ENCODE measurements around the gene ATG2A.

ATG2A gene

DNA sequence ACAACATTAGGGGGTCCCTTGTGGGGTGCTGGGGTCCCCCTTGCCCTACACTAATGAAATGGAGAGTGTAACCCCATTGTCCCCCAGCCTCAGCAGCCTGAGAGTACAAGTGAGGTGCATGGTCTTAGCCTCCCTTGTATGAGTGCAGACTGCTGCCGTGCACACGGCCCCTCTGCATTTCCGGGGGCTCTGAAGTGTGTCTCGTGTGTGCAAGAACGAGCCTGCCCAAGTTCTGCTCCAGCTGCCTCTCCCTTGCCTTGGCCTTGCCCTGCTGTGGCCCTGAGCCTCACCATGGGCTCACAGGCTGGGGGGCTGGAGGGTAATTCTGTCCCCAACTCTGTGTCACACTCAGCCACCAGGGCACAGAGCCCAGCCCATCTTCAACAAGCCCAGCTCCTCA, 33.4 kb downstream of the ATG2A start:
- no peak for FAIRE-seq

GRCh38 chr11:64882243-64882642, 34.8 kb downstream of the ATG2A start:
- FAIRE-seq = no peak

DNA sequence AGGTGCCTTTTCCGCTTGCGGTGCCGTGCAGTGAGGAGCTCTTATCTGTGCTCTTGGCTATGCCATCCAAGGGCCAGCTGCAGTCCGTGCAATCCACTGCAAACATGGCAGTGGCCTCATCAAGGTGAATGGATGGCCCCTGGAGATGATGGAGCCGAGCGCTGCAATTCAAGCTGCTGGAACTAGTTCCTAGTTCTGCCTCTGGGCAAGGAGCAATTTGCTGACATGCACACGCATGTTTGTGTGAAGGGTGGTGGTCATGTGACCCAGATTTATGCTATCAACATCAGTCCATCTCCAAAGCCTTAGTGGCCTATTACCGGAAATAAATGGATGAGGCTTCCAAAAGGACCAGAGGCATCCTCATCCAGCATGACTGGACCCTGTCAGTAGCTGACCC, 35.5 kb downstream of the ATG2A start:
- no peak for FAIRE-seq

GRCh38 chr11:64880240-64881001, 36.6 kb downstream of the ATG2A start:
- FAIRE-seq = no peak

DNA sequence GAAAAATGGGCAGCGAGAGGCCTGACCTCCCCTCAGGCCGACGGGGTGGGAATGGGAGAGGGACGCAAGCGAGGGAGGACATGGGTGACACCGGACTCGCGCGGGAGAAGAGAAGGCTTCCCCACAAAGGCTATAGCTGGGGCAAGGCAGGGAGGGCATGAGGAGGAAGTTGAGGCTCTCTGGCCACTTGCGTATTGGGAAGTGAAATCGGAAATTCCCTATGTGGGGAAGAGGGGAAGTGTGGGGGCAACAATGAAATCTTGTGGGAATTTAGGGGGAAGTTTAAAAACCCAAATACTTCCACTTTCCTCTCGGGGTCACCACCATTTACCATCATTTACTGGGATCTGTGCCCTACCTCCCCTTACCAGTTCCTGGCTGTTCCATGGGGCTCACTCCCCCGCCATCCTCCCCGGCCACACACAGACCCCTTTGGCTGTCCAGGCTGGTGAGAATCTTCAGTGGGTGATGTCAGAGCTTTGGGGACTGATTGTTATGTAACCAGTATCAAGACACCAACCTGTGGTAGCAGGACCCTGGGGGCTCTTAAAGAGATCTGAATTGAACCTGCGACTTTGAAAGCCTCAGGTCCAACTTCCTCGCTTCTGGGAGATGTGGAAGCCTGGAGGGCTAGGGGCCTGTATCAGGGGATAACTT, 37.6 kb downstream of the ATG2A start:
- no peak for FAIRE-seq

DNA sequence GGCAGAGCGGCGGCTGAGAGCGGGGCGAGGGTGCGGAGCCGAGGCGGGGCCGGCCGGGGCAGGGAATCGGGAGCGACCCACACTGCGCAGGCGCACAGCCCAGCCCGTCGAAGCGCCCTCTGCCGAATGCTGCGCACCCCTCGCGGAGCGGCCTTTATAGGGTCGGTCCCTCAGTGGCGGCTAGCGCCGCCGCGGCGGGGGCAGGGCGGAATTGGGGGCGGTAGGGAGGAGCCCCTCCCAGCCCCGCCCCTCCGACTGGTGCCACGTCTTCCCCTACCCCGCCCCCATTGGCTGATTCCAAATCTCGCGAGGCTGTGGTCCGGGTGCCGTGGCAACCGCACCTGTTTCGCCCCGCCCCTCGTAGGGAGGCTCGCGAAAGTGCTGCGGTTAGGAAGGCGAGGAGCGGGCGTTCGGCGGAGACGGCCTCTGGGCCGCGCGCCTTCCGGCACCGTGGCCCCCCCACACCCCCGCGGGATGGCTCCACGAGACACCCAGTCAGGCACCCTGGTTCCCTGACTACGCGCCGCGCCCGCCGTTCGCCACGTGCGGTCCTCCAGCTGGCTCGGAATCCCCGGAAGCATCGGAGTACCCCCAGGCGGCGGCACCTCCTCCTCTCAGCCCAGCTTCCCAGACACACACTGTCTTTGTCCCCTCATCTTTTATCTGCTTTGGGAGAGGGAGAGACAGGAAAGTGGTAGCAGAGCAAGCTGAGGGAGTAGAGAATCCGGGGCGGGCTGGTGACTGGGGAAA, 38.3 kb downstream of the ATG2A start, which contains the start of gene EHD1:
Gene EHD1 (minus strand): TSS at position 128 of the 750 bp plus-strand sequence. CDS start 157 bp downstream, outside the sequence.
- peak; percentile 56 for FAIRE-seq

- FAIRE-seq = no peak
Measured at GRCh38 chr11:64878223-64878493, 38.9 kb downstream of the ATG2A start.

DNA sequence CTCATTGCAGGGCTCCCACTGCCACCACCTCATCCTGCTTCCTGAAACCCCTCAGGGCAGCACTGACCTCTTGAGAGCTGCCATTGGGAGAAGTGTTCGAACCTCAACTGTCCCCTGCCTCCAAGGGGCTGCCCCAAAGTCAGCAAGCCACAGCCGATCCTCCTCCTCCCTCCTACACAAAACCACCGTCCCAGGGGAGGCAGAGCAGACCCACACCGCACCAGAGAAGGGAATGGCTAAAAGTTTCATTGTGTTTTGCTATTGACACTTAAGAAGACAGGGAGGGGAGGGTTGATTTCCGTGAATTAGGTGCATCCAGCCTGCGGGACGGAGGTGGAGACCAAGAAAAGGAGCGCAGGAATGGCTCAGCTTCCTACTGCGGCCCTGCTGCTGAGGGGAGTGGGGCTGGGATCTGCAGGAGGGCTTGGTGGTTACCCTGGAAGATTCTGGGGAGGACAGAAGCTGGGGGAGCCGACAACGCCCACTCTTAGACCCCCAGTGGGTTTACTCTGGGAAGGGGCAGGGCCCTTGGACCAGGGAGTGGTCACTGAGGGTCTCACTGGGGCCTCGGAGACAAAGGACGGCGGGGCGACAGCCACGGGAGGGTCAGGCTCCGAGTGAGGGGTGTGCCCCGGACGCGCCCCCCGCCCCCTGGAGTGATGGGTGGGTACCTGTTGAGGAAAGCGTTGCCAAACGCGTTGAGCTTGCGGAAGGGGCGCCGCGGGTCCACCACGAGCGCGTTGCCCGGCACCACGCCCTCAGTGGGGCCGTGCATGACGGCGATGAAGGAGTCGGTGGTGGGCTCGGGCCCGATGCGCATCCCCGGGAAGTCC, 39.4 kb downstream of the ATG2A start:
- no peak for FAIRE-seq

DNA sequence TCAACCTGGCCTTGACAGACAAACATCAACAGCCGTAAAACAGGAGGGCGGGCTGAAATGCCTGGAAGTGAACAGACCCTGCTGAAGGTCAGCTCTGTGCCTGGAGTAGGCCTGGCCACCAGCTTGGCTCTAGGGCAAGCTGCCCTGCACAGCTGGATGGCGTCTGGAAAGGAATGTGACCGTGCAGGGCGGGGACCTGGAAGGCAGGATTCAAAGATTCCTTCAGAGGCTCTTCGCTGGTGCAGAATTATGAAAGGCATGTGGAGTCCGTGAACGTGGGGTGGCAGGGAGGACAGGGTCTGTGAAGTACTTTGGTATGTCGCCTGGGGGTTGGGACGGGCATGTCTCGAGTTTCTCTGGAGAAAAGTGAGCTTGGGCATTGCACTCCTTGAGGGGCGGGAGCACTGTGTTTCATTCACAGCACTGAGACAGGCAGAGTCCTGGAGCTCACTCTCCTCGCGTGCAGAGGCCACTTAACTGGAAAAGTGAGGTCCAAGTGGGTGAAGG, 40.1 kb downstream of the ATG2A start:
- FAIRE-seq = no peak

GRCh38 chr11:64876229-64876750, 40.7 kb downstream of the ATG2A start:
- no peak for FAIRE-seq

GRCh38 chr11:64875369-64876228, 41.4 kb downstream of the ATG2A start:
- FAIRE-seq = no peak

- no peak for FAIRE-seq
Measured at GRCh38 chr11:64874308-64875240, 42.4 kb downstream of the ATG2A start.

DNA sequence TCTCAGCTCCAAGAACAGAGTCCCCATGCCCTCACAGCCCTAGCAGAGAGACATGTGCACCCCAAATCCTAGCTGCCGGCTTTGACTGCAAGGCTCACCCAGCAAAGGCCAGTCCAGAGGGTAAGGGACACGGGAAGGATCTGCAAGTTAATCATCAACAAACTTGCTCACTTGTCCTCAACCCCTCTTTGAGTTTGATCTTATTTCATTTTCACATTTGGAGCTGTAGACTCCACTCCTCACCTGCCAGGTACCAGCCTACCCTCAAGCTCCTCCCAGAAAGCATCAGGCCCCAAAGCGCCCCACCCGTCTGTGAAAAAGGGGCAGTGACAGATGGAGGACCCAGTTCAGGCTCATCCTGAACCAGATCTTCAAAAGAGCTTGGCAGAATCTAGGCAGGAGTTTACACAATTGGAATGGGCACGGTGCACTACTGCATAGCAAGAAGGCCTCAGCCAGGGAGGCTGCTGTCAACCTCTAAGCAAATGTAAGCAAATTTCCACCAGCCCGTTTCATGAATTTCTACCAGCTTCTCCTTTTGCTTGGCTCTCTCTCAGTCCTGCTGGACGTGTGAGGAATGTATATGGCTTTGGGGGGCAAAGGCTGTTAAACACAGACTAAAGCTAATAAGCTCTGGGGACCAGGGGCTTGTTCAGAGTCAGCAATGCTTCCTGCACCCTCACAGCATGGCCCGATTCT, 44.1 kb downstream of the ATG2A start:
- FAIRE-seq = no peak

- no peak for FAIRE-seq
Measured at GRCh38 chr11:64871492-64871891, 45.5 kb downstream of the ATG2A start.

DNA sequence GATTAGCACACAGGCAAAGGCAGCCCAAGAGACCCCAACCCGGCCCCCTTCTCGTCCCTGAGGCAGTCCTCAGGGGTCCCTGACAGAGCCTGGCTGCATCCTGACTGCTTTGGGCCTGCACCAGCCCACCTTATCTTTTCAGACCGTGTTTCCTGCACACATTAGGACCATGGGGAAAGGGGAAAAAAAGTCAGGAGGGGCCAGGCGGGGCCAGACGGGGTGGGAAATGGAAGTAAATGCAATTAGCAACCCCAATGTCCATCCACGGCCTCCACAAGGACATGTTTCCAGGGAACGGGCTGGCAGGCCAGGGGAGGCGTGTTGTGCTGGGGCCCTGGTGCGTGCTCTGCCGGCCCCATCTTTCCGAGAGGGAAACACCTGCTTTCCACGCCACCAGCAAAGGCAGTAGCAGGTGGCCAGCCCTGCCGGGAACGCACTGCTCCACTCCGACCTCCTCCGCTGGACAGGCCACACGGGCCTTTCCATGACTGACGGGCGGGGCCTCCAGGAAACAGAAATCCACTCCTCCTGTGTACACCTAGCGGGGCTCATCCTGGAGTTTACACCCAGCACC, 46.0 kb downstream of the ATG2A start:
- FAIRE-seq = no peak

GRCh38 chr11:64870176-64870892, 46.7 kb downstream of the ATG2A start:
- FAIRE-seq = no peak

DNA sequence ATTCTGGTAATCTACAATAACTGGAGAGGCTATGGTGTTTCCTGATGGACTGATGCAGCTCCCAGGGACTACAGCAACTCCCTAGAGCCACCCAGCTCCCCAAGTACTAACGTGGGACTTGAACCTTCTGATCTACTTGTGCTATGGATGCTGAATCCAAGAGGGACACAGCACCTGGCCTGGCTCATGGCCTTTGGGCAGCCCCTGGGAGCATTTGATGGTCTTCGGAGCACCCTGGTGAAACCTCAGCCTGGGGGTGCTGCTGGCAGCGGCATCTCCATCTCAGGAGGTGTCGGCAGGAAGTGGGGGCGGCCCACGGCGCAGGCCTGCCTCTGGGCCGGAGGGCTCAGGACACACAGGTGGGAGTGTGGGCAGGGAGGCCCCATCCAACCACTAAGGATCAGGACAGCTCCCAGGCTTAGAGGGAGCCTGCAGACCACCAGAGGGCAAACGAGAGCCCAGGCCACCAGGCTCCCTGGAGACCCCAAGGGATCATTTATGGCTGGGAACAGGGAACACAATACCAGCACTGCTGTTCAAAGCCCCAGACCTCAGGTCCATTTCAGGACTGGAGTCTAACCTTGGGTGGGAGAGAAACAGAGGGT, 47.3 kb downstream of the ATG2A start:
- no peak for FAIRE-seq

GRCh38 chr11:64868904-64869570, 48.0 kb downstream of the ATG2A start:
- no peak for FAIRE-seq
